Activated naive CD8-positive, alpha-beta T cell treated with anti-CD3 and anti-CD28 coated beads for 36 hours (primary cell): ENCODE data around the gene OSBPL3. TPM values are rescaled to one million over a fixed set of nuclear protein-coding genes. Genes with fewer than 3 reads are reported as not detected.
A peak's percentile ranks its signal among the peaks of the same experiment; 100 is the strongest.

Experiments used
- DNase-seq: peaks from one replicate; pipeline ENCODE4 v3.0.0; 2021
- H3K27ac Mint-ChIP-seq: one replicate; pipeline ENCODE4 v1.8.0; 2022; ENCODE audit warnings: mild to moderate bottlenecking, moderate library complexity, mixed read lengths
- H3K27me3 Mint-ChIP-seq: one replicate; pipeline ENCODE4 v1.8.0; 2022; ENCODE audit warnings: mild to moderate bottlenecking, mixed read lengths
- H3K36me3 Mint-ChIP-seq: one replicate; pipeline ENCODE4 v1.8.0; 2021; ENCODE audit warnings: mild to moderate bottlenecking, mixed read lengths
- H3K4me1 Mint-ChIP-seq: one replicate; pipeline ENCODE4 v1.8.0; 2021; ENCODE audit warnings: mixed read lengths
- H3K4me3 Mint-ChIP-seq: one replicate; pipeline ENCODE4 v1.8.0; 2022; ENCODE audit warnings: mild to moderate bottlenecking, moderate library complexity, mixed read lengths
- H3K9me3 Mint-ChIP-seq: one replicate; pipeline ENCODE4 v1.8.0; 2022; ENCODE audit warnings: mixed read lengths
- total RNA-seq, 2 experiments: library from RNA; stranded (reverse); gene quantifications; one replicate each; pipeline ENCODE4 v1.2.3, GENCODE V29; 2021

Gene OSBPL3
- total RNA-seq, 2 experiments from 2014 or later: 40.8 to 44.1 TPM

- no peak for DNase-seq
- Mint-ChIP-seq H3K9me3 (peaks cover 9% of the 10 kb centered on the region), H3K27ac (no peak overlapping the region), H3K4me1 (peaks cover 9% of the 10 kb centered on the region), H3K36me3 (peaks cover 5% of the 10 kb centered on the region), H3K27me3 (peaks cover 13% of the 10 kb centered on the region), H3K4me3 (no peak overlapping the region)
Measured at GRCh38 chr7:24773646-24774045, 206.3 kb downstream of the OSBPL3 start.

GRCh38 chr7:24769851-24770250 is 210.1 kb downstream of the OSBPL3 start:
- no peak for DNase-seq
- Mint-ChIP-seq H3K27ac (no peak overlapping the region), H3K36me3 (peaks cover 5% of the 10 kb centered on the region), H3K4me3 (no peak overlapping the region), H3K27me3 (peaks cover 33% of the 10 kb centered on the region), H3K4me1 (peaks cover 9% of the 10 kb centered on the region), H3K9me3 (peaks cover 9% of the 10 kb centered on the region)

- DNase-seq: no peak
- H3K4me1 Mint-ChIP-seq: peaks cover 7% of the 10 kb centered on the region
- H3K27me3 Mint-ChIP-seq: peaks cover 40% of the 10 kb centered on the region
- H3K4me3 Mint-ChIP-seq: no peak overlapping the region
- peaks cover 9% of the 10 kb centered on the region for H3K9me3 Mint-ChIP-seq
- H3K27ac Mint-ChIP-seq: no peak overlapping the region
- H3K36me3 Mint-ChIP-seq: peaks cover 5% of the 10 kb centered on the region
Measured at GRCh38 chr7:24769014-24769830, 210.8 kb downstream of the OSBPL3 start.

GRCh38 chr7:24767878-24768569 is 212.0 kb downstream of the OSBPL3 start:
- H3K27me3 Mint-ChIP-seq: peaks cover 48% of the 10 kb centered on the region
- peaks cover 9% of the 10 kb centered on the region for H3K9me3 Mint-ChIP-seq
- H3K36me3 Mint-ChIP-seq: peaks cover 5% of the 10 kb centered on the region
- peaks cover 3% of the 10 kb centered on the region for H3K4me1 Mint-ChIP-seq
- DNase-seq: no peak
- no peak overlapping the region for H3K27ac Mint-ChIP-seq
- no peak overlapping the region for H3K4me3 Mint-ChIP-seq

- peaks cover 60% of the 10 kb centered on the region for H3K27me3 Mint-ChIP-seq
Measured at GRCh38 chr7:24764972-24765744, 214.8 kb downstream of the OSBPL3 start.

GRCh38 chr7:24764011-24764410 is 216.0 kb downstream of the OSBPL3 start:
- H3K4me3 Mint-ChIP-seq: no peak overlapping the region
- peaks cover 6% of the 10 kb centered on the region for H3K4me1 Mint-ChIP-seq
- H3K27me3 Mint-ChIP-seq: peaks cover 68% of the 10 kb centered on the region
- no peak overlapping the region for H3K27ac Mint-ChIP-seq
- no peaks in the 10 kb centered on the region for H3K36me3 Mint-ChIP-seq
- DNase-seq: no peak
- no peaks in the 10 kb centered on the region for H3K9me3 Mint-ChIP-seq

More at GRCh38 chr7:24764972-24765744, 214.8 kb downstream of the OSBPL3 start:
- peaks cover 6% of the 10 kb centered on the region for H3K4me1 Mint-ChIP-seq
- no peak for DNase-seq
- no peaks in the 10 kb centered on the region for H3K9me3 Mint-ChIP-seq
- no peaks in the 10 kb centered on the region for H3K36me3 Mint-ChIP-seq
- no peak overlapping the region for H3K4me3 Mint-ChIP-seq
- no peak overlapping the region for H3K27ac Mint-ChIP-seq

- Mint-ChIP-seq H3K27me3 (peaks cover 74% of the 10 kb centered on the region), H3K4me3 (no peak overlapping the region), H3K4me1 (peaks cover 6% of the 10 kb centered on the region), H3K9me3 (no peaks in the 10 kb centered on the region), H3K27ac (no peak overlapping the region), H3K36me3 (no peaks in the 10 kb centered on the region)
- DNase-seq: no peak
Measured at GRCh38 chr7:24763303-24763901, 216.6 kb downstream of the OSBPL3 start.

GRCh38 chr7:24762771-24763170 is 217.2 kb downstream of the OSBPL3 start:
- H3K36me3 Mint-ChIP-seq: no peaks in the 10 kb centered on the region
- H3K4me1 Mint-ChIP-seq: peaks cover 11% of the 10 kb centered on the region
- peaks cover 75% of the 10 kb centered on the region for H3K27me3 Mint-ChIP-seq
- no peaks in the 10 kb centered on the region for H3K9me3 Mint-ChIP-seq
- DNase-seq: no peak
- H3K4me3 Mint-ChIP-seq: no peak overlapping the region
- H3K27ac Mint-ChIP-seq: no peak overlapping the region

GRCh38 chr7:24760968-24761367 is 219.0 kb downstream of the OSBPL3 start:
- no peaks in the 10 kb centered on the region for H3K9me3 Mint-ChIP-seq
- peaks cover 20% of the 10 kb centered on the region for H3K4me1 Mint-ChIP-seq
- peaks cover 75% of the 10 kb centered on the region for H3K27me3 Mint-ChIP-seq
- H3K4me3 Mint-ChIP-seq: no peak overlapping the region
- no peak for DNase-seq
- no peaks in the 10 kb centered on the region for H3K36me3 Mint-ChIP-seq
- H3K27ac Mint-ChIP-seq: no peak overlapping the region

- Mint-ChIP-seq H3K9me3 (no peaks in the 10 kb centered on the region), H3K4me3 (peak within 1 kb of the TSS; percentile 90), H3K27ac (peak within 1 kb of the TSS; percentile 86), H3K27me3 (peaks cover 51% of the 10 kb centered on the region), H3K4me1 (peaks cover 31% of the 10 kb centered on the region), H3K36me3 (peaks cover 4% of the 10 kb centered on the region)
- DNase-seq: peak; percentile 68
Measured at GRCh38 chr7:24757353-24758275, 222.4 kb downstream of the OSBPL3 start, which contains the start of gene GSDME. Gene GSDME, minus strand, starts transcription at chr7:24757464. Its CDS starts 7,690 bp downstream, at chr7:24749774.

GRCh38 chr7:24756545-24757352 is 223.2 kb downstream of the OSBPL3 start:
- Mint-ChIP-seq H3K9me3 (no peaks in the 10 kb centered on the region), H3K36me3 (peaks cover 4% of the 10 kb centered on the region), H3K4me3 (peak overlapping the region; percentile 90), H3K4me1 (peaks cover 31% of the 10 kb centered on the region), H3K27ac (peak overlapping the region; percentile 86), H3K27me3 (peaks cover 52% of the 10 kb centered on the region)
- DNase-seq: peak; percentile 29

GRCh38 chr7:24755541-24756407 is 224.2 kb downstream of the OSBPL3 start:
- peak overlapping the region; percentile 90 for H3K4me3 Mint-ChIP-seq
- peak; percentile 28 for DNase-seq
- H3K27ac Mint-ChIP-seq: peak overlapping the region; percentile 86
- H3K27me3 Mint-ChIP-seq: peaks cover 52% of the 10 kb centered on the region
- H3K4me1 Mint-ChIP-seq: peaks cover 31% of the 10 kb centered on the region
- H3K36me3 Mint-ChIP-seq: peaks cover 4% of the 10 kb centered on the region
- no peaks in the 10 kb centered on the region for H3K9me3 Mint-ChIP-seq
